GM18498 (cell line): ENCODE results near the gene KCNK10.
"Not testable (repeated sequence)": the region's sequence is repeated elsewhere in the genome, so short reads cannot be mapped to it uniquely, and the experiment has no call there.

Experiments used
- ATAC-seq: cut with Tn5 transposase; IDR thresholded peaks from one replicate; pipeline ENCODE4 v1.9.1; 2021; ENCODE audit warnings: mild to moderate bottlenecking, moderate library complexity; ENCODE audit not compliant: unreplicated experiment

KCNK10 gene

DNA sequence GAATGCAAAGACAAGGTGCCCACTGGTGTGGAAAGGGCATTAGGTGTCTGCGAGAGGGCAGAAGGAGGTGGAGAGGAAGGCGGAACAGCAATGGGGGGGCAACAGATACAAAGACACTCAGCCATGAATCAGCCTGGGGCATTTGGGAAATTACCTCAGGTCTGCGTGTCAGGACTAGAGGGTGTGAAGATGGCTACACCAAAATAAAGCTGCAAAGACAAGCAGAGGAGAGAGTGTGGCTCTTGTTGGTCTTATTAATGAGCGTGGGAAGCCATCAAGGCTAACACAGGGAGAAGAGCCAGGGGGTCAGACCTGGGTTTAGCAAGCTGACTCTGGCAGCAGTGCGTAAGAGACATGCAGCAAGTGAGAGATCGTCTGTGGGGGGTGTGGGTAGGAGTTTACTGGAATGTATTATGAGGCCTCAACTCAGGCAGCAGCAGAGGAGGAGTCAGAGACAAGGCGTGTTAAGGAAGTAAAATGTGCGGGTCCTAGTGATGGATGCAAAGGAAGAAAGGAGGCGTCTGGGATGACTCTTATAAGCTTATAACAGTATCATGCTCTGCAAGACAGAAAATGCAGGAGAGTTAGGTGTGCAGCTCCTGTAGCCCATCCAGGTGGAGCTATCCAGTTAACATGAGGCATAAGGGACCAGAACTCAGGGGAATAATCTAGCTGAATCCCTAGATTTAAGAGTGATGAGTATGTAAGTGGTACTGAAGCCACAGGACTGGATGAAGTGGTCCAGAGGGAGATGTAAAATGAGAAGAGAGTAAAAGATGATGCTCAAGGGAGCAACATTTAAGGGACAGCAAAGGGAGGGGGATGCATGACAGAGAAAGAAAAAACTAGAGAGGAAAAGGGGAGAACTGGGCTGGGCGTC lies 50.4 kb downstream of the KCNK10 start:
- ATAC-seq = no peak

DNA sequence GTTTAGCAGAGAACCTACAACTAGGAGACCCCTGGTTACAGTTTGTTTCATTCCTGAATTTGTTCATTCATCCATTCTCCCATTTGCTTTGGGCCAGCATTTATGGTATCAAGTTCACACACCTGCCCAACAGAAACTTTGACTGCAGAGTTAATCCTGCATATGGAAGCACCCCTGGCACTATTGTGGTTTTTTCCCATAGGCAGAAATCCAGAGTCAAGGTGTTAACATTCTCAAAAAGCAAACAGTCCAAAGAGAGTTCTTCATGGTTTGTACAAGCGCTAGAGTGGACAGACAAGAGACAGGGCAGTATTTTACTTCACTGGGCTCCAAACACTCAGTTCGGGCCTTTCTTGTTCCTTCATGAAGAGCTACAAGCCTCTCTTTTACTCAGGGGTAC lies 51.9 kb downstream of the KCNK10 start:
- no peak for ATAC-seq

DNA sequence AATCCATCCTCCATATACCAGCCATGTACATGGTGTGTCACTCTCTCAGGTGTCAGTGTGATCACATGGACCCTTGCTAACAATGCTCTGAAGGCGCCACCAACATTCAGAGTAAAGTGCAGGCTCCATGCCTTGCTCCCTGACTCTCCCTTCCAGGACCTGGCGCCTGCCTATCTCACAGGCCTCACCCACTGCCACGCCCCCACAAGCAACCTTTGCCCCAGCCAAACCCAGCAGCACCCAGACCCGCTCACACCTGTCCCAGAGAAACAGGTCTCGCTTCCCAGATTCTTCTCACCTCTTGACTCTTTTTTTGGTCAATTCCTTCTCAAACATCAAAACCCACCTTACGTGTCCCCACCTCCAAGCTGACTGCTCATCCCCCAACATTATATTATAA lies 52.3 kb downstream of the KCNK10 start:
- no peak for ATAC-seq

DNA sequence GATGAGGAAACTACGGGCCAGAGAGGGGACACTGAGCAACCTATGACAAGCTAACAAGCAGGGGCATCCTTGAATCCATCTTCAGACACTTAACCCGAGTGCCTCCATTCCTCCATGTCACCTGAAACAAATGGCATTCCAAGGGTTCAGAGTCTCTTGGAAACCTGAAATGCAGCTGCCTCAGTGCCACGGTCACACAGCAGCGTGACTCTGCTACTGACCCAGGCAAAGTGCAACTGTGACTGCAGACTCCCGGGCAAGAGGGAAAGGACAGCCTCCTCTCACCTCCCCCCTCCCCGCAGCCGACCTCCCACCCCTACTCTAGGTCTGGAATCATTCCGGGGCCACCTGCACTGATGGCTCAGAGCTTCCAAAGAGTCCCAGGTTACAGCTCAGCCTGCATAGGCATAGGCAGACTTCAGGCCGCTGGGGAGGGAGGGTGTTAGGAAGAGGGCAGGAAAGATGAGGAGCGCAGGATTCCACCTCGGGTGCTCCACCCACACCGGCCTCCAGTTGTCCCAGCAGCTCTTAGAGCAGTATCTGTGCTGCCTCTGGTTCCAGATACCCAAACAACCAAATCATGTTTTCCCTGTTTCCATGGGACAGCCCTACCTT lies 53.2 kb downstream of the KCNK10 start:
- no peak for ATAC-seq

DNA sequence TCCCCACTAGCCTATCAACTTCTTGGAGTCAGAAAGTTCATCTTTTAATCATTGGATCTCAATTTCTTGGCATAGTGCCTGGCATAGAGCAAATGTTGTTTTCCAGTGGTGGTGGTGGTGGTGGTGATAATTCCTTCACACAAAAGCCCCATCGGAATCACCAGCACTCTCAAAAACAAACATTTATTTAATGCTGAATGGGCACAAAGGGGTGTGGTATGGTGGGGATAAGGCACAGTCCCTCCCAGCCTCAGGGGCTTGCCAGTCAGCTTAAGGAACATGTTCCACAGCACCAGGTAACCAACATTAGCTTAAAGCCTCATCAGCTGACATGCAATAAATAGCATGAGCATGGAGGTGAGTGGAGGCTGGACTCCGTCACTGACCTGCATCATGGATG lies 56.6 kb downstream of the KCNK10 start:
- ATAC-seq = no peak

DNA sequence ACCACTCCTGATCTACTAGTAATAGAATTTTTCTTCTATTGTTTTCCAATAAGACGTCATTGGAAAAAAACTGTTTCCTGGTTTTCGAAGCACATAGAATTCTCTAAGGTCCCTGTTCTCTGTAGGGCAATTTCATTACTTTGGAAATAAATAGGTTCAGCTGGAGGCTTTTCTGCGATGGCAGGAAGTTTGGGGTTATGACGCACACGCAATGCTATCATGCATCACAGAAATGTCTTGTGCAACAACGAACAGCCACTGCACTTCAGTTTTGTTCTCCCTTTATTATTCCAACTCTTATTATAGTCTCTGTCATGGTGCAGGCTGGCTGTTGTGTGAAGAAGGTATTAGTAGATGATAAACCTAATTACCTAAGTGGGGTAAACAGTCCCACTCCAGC lies 59.0 kb downstream of the KCNK10 start:
- no peak for ATAC-seq

DNA sequence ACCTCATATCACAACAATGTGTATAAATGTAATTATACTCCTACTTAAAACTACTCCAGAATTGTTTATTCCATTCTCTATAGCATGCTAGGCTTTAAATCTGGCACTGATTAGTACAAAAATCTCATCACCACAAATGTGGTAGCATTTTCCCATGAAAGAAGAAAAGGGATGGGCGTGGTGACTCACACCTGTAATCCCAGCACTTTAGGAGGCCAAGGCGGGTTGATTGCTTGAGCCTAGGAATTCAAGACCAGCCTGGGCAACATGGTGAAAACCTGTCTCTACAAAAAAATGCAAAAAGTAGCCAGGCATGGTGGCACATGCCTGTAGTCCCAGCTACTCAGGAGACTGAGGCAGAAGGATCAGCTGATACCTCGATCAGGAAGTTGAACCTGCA lies 61.8 kb downstream of the KCNK10 start:
- not testable (repeated sequence) for ATAC-seq

DNA sequence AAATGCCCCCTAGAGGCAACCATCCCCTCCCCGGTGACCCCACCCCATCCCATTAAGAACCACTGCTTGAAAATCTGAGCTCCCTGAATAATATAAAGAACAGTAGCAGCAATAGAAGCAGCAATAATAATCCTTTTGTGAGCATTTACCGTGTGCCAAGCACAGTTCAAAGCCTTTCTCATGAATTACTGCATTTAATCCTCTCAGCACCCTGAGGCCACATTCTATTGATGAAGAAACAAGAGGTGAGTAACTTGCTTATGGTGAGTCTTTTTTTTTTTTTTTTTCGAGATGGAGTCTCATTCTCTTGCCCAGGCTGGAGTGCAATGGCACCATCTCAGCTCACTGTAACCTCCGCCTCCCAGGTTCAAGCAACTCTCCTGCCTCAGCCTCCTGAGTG lies 65.0 kb downstream of the KCNK10 start:
- ATAC-seq = no peak

DNA sequence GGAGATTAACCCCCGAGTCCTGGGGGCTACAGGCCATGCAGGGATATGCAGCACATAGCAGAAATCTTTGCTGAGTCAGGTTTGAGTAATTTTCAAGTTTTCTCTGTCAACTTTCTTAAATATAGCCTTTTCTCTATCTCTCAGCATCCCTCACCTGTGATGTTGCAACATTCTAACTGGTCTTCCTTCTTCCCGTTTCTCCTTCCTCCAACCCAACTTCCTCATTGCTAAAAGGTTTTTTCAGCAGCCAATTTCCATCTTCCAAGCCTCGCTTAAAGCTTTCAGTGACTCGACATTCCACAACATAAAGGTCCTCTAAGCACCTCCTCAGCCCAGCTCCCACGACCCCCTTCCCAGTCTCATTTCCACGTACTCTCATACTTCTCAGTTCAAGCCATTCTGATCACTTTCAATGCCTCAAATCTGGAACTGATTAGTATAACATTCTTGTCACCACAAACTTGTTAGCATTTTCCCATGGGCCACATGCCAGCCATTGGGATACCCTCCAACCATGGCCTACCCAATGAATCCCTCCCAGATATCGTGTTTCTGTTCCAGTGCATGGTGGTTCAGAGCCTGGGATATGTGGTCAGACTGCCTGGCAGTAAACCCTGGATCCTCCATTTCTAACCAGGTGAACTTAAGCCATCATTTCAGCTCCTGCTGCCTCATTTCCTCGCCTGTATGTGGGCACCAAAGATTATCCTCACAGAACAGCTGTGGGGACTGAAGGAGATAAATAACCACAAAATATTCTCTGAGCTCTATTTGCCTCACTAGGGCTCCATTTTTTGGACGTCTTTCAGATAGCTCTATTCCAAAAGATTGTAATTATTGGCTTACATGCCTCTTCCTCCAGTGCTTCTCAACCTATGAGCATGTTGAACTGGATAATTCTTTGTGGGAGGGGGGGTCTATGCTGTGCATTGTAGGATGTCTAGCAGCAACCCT lies 65.8 kb downstream of the KCNK10 start:
- no peak for ATAC-seq

DNA sequence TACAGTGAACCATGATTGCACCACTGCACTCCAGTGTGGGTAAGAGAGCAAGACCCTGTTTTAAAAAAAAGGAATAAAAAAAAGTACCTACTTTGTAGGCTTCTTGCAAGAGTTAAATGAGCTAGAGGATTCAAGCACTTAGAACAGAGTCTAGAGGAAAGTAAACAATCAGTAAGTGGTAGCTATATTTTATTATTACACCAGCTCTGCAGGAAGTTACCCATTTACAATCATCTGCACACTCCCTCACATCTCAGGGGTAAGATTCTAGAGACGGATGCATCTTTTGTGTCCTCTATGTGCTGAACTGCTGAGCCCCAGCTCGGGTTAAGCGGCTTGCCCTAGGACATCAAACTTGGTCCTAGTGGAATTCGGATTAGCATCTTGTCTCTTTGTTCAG lies 67.3 kb downstream of the KCNK10 start:
- no peak for ATAC-seq

DNA sequence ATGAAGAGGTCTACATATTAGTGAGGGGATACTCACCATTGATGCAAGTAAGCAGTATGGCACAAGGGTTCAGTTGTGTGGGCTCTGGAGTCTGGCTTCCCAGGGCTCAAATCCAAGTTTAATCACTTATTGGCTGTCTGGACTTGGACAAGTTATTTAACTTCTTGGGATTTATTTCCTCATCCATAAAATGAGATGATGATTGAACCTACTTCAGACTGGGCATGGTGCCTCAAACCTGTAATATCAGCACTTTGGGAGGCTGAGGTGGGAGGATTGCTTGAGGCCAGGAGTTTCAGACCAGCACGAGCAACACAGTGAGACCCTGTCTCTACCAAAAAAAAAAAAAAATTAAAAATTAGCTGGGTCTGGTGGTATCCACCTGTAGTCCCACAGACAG lies 67.9 kb downstream of the KCNK10 start:
- ATAC-seq = no peak

DNA sequence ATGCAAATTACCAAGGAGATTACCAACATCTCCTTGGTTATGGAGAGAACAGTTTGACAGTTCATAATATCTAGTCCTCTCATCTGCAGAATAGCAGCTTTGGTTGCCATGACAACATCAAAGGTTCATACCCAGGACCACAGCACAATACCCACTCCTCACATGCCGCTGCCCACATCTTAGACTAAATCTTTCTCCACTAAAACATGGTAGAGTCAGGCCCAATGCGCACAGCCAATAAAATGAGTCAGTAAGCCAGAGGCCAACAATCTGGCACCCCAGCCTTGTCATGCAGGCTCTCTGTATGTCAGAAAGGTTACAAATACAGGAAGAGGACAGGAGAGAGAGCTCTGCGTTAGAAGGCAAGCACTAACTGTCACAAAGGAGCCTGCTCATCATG lies 70.6 kb downstream of the KCNK10 start:
- no peak for ATAC-seq

DNA sequence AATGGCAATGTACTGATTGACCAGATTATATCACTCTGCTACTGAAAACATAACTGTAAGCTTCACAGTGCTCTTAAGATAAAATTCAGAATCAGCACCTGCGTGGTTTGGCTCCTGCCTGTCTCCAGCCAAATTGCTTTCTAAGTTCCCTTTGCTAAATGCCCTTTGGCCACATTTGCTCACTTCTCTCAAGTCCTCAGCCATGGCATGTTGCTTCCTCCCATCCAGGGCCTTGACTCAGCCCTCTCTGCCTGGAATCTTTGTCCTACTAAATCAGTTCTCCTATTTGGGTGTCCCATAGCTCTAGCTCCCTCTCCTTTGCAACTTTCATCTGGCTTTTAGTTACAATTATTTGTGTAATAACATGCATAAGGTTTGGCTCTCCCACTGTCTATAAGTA lies 71.4 kb downstream of the KCNK10 start:
- no peak for ATAC-seq

DNA sequence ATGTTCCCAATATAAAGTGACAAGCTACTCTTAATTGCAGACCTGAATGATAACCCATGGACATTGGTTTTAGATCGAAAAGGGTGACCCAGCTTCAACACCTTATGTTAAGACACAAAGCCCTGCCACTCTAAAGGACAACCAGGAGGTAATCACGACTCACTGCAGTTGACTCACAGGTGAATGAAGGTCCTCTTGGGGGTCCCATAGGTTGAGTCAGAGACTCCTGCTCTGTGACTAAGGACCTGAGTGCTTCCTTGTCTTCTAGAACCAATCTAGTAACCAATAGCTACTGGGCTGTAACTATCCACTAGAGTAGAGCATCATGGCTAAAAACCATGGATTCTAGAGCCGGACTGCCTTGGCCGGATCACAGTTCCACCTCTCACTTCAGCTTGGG lies 73.8 kb downstream of the KCNK10 start:
- ATAC-seq = no peak

DNA sequence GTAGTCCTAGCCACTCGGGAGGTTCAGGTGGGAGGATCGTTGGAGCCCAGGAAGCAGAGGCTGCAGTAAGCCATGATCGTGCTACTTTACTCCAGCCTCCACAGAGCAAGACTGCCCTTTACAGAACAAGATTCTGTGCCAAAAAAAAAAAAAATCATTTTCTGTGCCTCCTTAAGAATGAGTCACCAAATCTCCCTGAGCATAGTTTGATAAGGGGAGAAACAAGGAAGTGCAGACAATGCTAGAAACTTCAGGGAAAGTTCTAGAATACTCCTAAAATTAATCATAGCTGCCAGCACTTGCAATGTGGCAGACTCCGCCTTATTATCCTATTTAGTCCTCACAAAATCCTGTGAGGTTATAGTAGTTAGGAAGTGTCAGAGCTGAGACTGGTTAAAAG lies 74.5 kb downstream of the KCNK10 start:
- ATAC-seq = no peak

DNA sequence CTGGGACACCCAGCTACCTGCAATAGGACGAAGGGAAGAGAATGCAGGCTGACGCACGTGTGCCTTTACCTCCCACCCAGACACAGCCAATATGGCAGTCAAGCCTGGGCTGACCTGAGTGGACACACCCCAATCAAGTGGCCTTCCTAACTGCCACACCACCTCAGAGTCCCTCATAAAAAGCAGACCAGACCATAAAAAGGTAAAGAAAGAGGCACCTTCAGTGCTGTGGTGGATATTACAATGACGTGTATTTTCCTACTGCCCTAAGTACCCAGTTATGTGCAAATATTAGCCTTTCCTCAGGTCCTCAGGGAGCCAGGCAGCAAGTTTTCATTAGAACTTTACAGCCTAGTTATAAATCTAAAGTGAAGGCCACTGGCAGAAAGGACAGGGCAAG lies 75.8 kb downstream of the KCNK10 start:
- no peak for ATAC-seq

DNA sequence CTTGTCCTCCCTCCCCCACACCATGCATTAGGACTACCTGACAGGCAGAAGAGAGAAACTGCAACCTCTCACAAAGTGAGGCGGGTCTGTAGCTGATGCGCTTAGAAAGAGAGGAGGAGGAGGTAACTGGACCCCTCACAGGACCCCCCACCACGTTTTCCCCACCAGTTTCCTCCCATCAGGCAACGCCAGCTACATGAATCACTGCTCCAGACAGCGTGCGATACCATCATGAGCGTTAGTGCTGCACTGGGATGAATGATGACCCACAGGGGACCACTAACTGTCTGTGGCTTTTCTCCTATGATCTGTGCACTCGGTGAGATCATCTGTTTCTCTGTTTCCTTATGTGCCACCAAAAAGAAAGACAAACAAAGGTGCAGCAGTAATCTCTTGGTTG lies 77.7 kb downstream of the KCNK10 start:
- ATAC-seq = no peak

DNA sequence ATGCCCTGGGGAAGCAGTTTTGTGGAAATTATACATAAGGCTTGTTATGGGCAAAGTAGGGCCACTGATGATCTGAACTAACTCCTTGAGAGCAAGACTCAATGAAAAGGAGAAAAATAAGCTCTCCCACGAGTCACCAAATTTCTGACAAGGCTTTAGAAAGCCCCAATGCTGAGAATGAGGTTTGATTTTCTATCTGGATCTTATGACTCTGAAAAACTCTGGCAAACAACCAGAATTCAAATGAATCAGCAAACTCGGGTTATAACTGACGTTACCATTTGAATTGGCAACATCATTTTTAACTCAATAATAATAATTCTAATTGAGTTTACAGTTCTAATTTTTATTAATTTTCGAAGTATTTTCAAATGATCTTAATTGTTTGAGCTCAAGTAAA lies 79.1 kb downstream of the KCNK10 start:
- no peak for ATAC-seq

DNA sequence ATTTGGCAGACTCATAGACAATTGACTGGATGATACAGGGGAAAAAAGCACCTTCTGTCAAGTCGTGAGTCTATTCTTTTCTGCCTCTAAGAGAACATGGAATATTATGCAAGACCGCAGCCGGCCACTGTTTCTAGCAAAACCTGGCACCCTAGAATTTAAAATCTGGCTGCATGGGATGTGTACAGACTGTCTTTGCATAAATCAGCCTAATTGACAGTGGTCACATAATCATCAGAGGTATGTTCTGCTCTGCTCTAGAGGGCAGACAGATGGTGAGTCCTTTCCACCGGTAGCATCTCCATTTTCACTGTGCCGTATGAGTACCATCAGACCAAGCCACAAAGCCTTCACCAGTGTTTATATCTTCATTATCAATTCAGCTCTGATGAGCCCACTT lies 80.6 kb downstream of the KCNK10 start:
- no peak for ATAC-seq

DNA sequence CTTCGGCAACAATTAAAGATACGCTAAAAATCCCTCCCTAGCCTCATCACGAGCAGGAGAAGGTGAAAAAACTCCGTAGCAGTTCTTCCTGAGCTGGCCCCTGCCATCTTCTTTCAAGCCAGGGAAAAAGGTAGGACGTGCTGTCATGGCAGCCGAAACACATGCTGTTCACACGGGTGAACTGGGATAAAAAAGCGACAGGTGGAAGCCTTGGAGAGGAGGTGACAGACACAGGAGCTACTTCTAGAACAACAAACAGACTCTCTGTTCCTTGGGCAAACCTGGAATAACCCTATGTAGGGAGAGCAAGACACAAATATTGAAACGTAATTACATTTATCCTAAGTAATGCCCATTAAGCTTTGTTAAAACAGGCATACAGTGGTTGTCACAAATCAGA lies 81.3 kb downstream of the KCNK10 start:
- no peak for ATAC-seq

DNA sequence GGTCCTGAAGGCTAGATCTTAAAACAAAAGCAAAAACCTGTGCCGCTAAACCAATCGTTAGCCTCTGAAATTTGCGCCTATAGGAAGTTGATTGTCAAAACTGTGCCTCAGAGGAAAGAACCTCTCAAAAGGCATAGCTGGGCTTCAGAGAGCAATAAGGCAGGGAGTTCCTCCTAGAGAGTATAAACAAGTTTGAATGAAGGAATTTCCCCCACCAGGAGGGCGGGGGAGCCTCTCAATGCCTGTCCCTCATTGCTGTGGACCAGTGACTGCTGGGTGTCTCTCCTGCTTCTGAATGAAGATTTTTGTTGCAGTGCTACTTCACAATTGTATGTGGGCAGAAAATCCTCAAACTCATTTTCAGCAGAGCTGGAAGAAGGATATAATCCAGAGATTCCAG lies 88.6 kb downstream of the KCNK10 start:
- ATAC-seq = no peak

DNA sequence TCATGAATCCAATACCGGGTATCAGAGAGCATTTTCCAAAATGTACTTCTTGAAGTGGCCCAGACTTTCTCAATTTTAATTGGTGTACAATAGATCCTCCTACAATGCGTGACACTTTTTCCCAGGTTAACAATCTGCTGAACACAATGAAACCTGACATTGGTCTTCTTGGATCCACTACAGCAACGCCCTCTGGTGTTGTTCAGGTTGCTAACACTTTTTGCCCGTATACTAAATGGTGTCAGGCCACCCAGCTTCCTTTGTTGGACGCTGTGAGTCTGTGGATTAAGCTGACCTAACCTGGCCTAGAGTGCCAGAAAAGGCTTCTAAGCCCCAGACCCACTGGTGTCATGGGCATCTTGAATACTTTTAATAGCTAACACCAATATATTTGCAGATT lies 89.2 kb downstream of the KCNK10 start:
- ATAC-seq = no peak
